Vagina (tissue), 2 donors: ENCODE results near the gene DOK3. TPM values are rescaled to one million over a fixed set of nuclear protein-coding genes. Genes with fewer than 3 reads are reported as not detected.

Experiments
- DNase-seq, 2 donors: peaks; one replicate each; pipeline ENCODE4 v3.0.0-alpha.2; 2017; ENCODE audit errors: extremely low spot score in 2 of 2
- H3K27ac ChIP-seq: fragments of 200-600 bp; sonication (generic); one replicate; pipeline ENCODE4 v1.5.1; 2019
- H3K27me3 ChIP-seq: fragments of 200-600 bp; sonication (generic); one replicate; pipeline ENCODE4 v1.5.1; 2019
- H3K36me3 ChIP-seq, 2 donors: fragments of 200-600 bp; sonication (generic); one replicate each; pipeline ENCODE4 v1.5.1; 2017 to 2019
- H3K4me1 ChIP-seq: fragments of 200-600 bp; sonication (generic); one replicate; pipeline ENCODE4 v1.5.1; 2019
- H3K4me3 ChIP-seq, 2 donors: fragments of 200-600 bp; sonication (generic); 1 replicate in 1 of 2; 2 replicates in 1 of 2; pipeline ENCODE4 v1.5.1; 2016 to 2019
- H3K9me3 ChIP-seq: fragments of 200-600 bp; sonication (generic); one replicate; pipeline ENCODE4 v1.5.1; 2019
- CTCF ChIP-seq, 3 experiments: fragments of 450-650 bp in 2 of 3; fragments of 200-600 bp in 1 of 3; sonication (generic) in 1 of 3; IDR thresholded peaks; one replicate each; pipeline ENCODE4 v1.5.1; 2017 to 2019; ENCODE audit warnings: antibody characterized with exemption in 3 of 3, mild to moderate bottlenecking in 2 of 3, moderate library complexity in 2 of 3
- POLR2A ChIP-seq, 2 donors: fragments of 450-650 bp; IDR thresholded peaks; one replicate each; pipeline ENCODE4 v1.6.1; 2017; ENCODE audit warnings: antibody characterized with exemption in 2 of 2, mild to moderate bottlenecking in 2 of 2, moderate library complexity in 2 of 2
- POLR2AphosphoS5 ChIP-seq, 2 donors: sonication (generic); formaldehyde crosslinking; IDR thresholded peaks; one replicate each; pipeline ENCODE4 v1.9.0; 2017; ENCODE audit warnings: antibody characterized with exemption in 2 of 2, mild to moderate bottlenecking in 2 of 2, low read depth in 1 of 2; ENCODE audit not compliant: insufficient read depth in 1 of 2
- intact Hi-C: fragments of 100-400 bp; cut with DNase I; formaldehyde crosslinking; loops from one replicate; pipeline ENCODE4 v1.15.1; 2023
- total RNA-seq: library from RNA; depleted of rRNA; stranded (reverse); fragments of >200 nt; gene quantifications from one replicate; pipeline ENCODE4 v1.2.3, GENCODE V29; 2016

Gene DOK3
- total RNA-seq, 1 donor from 2014 or later = 12.0 TPM

DNA sequence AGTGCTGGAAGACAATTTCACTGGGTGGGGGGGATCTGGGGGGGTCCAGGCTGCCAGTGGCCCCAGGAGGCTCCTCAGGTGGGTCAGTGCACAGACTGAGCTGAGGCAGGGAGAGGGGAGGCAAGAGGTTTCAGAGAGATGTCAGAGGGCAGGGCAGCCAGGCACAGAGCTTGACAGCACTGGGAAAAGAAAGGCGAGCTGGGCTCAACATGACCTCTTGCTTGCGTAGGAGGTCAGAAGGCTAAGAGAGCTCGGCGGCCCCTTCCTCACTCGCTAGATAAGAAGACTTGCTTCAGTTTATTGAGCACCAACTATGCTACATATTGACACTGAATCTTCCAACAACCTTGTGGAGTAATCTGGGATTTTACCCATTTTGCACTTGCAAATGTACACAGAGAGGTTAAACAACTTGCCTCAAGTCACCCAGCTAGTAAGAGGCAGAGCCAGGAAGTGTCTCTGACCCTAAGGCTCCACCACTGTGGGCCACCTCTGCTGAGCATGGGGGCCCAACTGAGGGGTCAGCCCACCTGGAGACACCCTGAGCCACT, 15.8 kb downstream of the DOK3 start:
- no peak for DNase-seq
- no peak for TF ChIP-seq POLR2AphosphoS5 (IDR thresholded peaks at IDR 0.05; ENCODE audit: insufficient read depth in 1 of 2, low read depth in 1 of 2)
- no peak for TF ChIP-seq POLR2A (IDR thresholded peaks at IDR 0.05)
- TF ChIP-seq CTCF (IDR thresholded peaks at IDR 0.05) = no peak
- Histone ChIP-seq H3K4me1 (peaks cover 53% of the 10 kb centered on the region), H3K36me3 (peaks cover 0 to 32% of the 10 kb centered on the region in 2 donors), H3K27ac (peak overlapping the region; percentile 85), H3K4me3 (peak overlapping the region in 1 of 2 donors; percentile 91), H3K9me3 (no peaks in the 10 kb centered on the region), H3K27me3 (no peaks in the 10 kb centered on the region)
- intact Hi-C loops = no loop called here

DNA sequence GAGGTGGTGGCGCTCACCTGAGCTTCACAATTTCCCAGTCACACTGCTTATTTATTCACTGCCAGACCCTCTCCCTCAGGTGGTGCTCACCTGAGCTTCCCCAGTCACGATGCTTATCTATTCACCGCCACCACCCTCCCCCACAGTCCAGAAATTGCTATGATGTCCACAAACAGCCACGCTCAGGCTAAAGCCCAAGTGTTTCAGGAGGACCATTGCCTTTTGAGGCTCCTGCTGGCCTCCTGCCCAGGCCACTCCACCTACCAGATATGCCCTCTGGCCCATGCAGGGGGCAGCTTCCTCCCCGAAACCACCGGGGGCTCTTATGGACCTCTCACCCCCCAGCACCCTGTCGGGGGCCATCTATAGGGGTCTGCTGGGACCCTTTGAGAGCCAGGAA, 16.8 kb downstream of the DOK3 start:
- Histone ChIP-seq H3K4me1 (peaks cover 44% of the 10 kb centered on the region), H3K9me3 (no peaks in the 10 kb centered on the region), H3K4me3 (peak overlapping the region in 1 of 2 donors; percentile 27), H3K27me3 (no peaks in the 10 kb centered on the region), H3K36me3 (peaks cover 0 to 41% of the 10 kb centered on the region in 2 donors), H3K27ac (peak overlapping the region; percentile 85)
- TF ChIP-seq CTCF (IDR thresholded peaks at IDR 0.05) (no peak), POLR2AphosphoS5 (IDR thresholded peaks at IDR 0.05; ENCODE audit: insufficient read depth in 1 of 2, low read depth in 1 of 2) (no peak), POLR2A (IDR thresholded peaks at IDR 0.05) (no peak)
- DNase-seq = no peak
- intact Hi-C loops = no loop called here

DNA sequence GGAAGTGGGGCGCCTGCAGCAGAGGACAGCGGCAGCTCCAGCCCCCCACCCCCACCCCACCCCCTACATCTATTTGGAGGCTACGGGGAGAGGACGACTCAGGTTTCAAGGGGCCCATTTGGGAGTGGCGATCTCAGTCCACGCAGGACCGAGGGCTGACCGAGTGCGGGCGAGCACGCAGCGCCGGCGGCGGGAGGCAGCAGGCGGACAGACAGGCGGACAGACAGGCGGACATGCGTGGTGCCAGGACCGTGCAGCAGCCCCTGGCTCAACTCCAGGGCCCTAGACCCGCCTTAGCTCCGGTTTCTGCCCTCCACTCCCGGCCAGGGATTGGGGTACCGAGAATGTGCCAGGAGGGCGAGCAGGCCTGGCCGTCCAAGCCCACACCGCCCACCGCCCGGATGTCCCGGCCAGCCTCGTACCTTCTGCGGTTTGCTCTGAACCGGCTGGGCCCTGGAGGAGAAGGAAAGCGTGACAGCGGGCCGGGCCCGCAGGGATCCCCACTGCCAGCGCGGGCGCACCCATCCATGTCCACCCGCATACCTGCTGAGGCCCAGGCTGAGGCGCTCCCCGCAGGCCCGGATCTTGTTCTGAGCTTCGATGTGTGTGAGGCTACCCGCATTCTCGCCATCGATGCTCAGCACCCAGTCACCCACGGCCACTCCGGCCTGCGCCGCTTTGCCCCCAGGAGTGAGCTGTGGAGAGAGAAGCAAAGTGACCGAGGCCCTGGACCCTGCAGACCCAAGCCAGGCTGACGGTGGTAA, 17.5 kb downstream of the DOK3 start:
- intact Hi-C loops = no loop called here
- H3K27me3 ChIP-seq = no peaks in the 10 kb centered on the region
- no peaks in the 10 kb centered on the region for H3K9me3 ChIP-seq
- H3K27ac ChIP-seq = peak overlapping the region; percentile 85
- TF ChIP-seq POLR2AphosphoS5 (IDR thresholded peaks at IDR 0.05; ENCODE audit: insufficient read depth in 1 of 2, low read depth in 1 of 2) (no peak), POLR2A (IDR thresholded peaks at IDR 0.05) (no peak), CTCF (IDR thresholded peaks at IDR 0.05) (no peak)
- peak overlapping the region in 1 of 2 donors; percentile 27 for H3K4me3 ChIP-seq
- H3K4me1 ChIP-seq = peaks cover 43% of the 10 kb centered on the region
- DNase-seq = no peak
- peaks cover 0 to 48% of the 10 kb centered on the region in 2 donors for H3K36me3 ChIP-seq

- Histone ChIP-seq H3K9me3 (no peaks in the 10 kb centered on the region), H3K36me3 (peaks cover 0 to 51% of the 10 kb centered on the region in 2 donors), H3K4me3 (no peak overlapping the region), H3K27me3 (no peaks in the 10 kb centered on the region), H3K27ac (peak overlapping the region; percentile 19), H3K4me1 (peaks cover 38% of the 10 kb centered on the region)
- no peak for TF ChIP-seq POLR2A (IDR thresholded peaks at IDR 0.05)
- peak in 1 of 3 experiments; percentile 20 for TF ChIP-seq CTCF (IDR thresholded peaks at IDR 0.05)
- no peak for TF ChIP-seq POLR2AphosphoS5 (IDR thresholded peaks at IDR 0.05; ENCODE audit: insufficient read depth in 1 of 2, low read depth in 1 of 2)
- intact Hi-C loops = no loop called here
- no peak for DNase-seq
Observed at GRCh38 chr5:177491429-177491945, 18.1 kb downstream of the DOK3 start.

- Histone ChIP-seq H3K4me1 (peaks cover 34% of the 10 kb centered on the region), H3K36me3 (peaks cover 0 to 55% of the 10 kb centered on the region in 2 donors), H3K27me3 (no peaks in the 10 kb centered on the region), H3K9me3 (no peaks in the 10 kb centered on the region), H3K4me3 (no peak overlapping the region), H3K27ac (no peak overlapping the region)
- no peak for TF ChIP-seq CTCF (IDR thresholded peaks at IDR 0.05)
- TF ChIP-seq POLR2AphosphoS5 (IDR thresholded peaks at IDR 0.05; ENCODE audit: insufficient read depth in 1 of 2, low read depth in 1 of 2) = no peak
- no peak for TF ChIP-seq POLR2A (IDR thresholded peaks at IDR 0.05)
- DNase-seq = no peak
- intact Hi-C loops = no loop called here
Observed at GRCh38 chr5:177490992-177491391, 18.6 kb downstream of the DOK3 start.
